ENCODE data around the gene PRELID3B. TPM values are rescaled to one million over a fixed set of nuclear protein-coding genes. Genes with fewer than 3 reads are reported as not detected.

Gene PRELID3B
- total RNA-seq, 2 experiments from 2014 or later: 66.4 to 82.5 TPM

DNA sequence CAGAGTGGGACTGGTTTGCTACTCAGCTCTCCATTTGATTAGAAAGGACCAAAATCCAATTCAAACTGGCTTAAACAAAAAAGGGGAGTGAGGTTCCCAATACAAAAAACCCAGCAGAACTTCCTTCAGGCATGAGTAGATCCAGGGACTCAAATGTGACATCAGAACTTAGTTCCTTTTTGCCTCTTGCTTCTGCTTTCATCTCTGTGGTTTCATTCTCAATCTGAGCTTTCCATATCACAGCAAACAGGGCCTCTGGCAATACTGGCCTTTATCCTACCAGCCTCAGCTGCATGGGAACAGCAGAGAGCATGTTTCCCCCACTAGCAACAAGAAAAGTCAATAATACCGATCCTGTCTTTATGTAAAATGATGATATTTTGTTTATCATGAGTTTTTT lies 28.6 kb upstream of the PRELID3B start:
- DNase-seq: no peak
- ChIA-PET POLR2A (no interaction called here), CTCF (no interaction called here)
- no peaks in the 10 kb centered on the region for H3K36me3 Mint-ChIP-seq (ENCODE audit: low read depth)
- no peak overlapping the region for H3K4me3 Mint-ChIP-seq
- no peaks in the 10 kb centered on the region for H3K9me3 Mint-ChIP-seq
- H3K27ac Mint-ChIP-seq: no peak overlapping the region
- peaks cover 38% of the 10 kb centered on the region for H3K27me3 Mint-ChIP-seq
- peaks cover 11% of the 10 kb centered on the region for H3K4me1 Mint-ChIP-seq

DNA sequence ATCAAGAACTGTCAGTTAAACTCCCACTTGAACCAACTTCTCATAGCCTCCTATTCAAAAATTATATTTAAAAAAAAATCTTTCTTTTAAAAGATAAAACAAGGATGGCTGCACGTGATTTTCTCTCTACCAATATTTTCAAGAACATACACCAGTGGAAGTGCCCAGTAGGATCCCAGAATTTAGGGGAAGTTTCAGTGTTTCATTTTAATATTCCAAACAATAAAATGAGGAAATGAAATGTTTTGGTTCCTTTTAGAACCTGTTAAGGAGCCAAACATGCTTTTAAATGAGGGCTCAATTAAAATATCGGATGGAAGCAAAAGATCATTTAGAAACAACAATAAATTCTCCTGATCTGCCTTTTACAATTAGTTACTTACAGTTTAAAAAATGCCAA lies 26.4 kb upstream of the PRELID3B start:
- Mint-ChIP-seq H3K4me1 (no peaks in the 10 kb centered on the region), H3K4me3 (no peak overlapping the region), H3K27ac (no peak overlapping the region), H3K27me3 (peaks cover 30% of the 10 kb centered on the region), H3K36me3 (ENCODE audit: low read depth) (no peaks in the 10 kb centered on the region), H3K9me3 (no peaks in the 10 kb centered on the region)
- POLR2A ChIA-PET: no interaction called here
- DNase-seq: no peak
- CTCF ChIA-PET: interaction anchor here (0.9 kb wide), 1 partner anchor 139 kb away, joined by 3 read pairs; no protein-coding TSS in a partner anchor

DNA sequence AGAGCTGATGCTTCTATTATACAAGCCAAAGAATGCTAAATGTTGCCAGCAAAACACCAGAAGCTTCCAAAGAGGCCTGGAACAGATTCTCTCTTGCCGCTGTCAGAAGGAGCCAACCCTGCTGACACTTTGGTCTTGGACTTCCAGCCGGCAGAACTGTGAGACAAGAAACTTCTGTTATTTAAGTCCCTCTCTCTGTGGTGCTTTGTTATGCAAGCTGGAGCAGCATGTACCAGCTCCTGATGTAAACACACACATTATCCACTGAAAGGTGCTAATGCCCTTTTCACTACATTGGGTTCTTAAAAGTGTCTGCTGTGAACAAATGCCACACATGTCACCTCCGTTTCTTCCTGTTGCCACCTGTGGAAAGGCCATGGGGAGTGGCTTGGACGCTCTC lies 25.9 kb upstream of the PRELID3B start:
- Mint-ChIP-seq H3K27ac (no peak overlapping the region), H3K27me3 (peaks cover 30% of the 10 kb centered on the region), H3K36me3 (ENCODE audit: low read depth) (no peaks in the 10 kb centered on the region), H3K4me1 (no peaks in the 10 kb centered on the region), H3K4me3 (no peak overlapping the region), H3K9me3 (no peaks in the 10 kb centered on the region)
- POLR2A ChIA-PET: no interaction called here
- CTCF ChIA-PET: interaction anchor here (0.9 kb wide), 1 partner anchor 139 kb away, joined by 3 read pairs; no protein-coding TSS in a partner anchor
- no peak for DNase-seq

DNA sequence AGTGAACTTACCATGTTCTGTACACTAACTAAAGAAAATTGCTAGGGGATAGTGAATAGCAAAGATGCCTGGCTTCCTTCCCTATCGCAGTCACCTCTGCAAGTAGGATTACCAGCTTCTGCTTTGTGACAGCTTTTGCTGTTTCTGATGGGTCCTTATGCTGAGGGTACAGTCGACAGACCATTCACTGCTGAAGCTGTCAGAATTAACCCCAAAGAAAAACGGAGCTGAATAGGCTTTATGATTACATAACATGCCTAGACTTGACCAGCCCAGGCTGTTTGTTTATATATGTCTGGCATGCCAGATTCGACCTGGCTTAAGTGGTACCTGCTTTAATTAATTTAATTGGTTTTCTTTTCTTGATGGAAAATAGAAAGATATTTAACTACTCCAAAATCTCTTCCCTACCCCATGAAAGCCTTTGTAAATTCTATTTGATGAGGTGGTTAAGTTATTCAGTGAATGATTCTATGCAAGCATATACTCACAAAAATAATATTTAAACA lies 21.7 kb upstream of the PRELID3B start:
- Mint-ChIP-seq H3K27me3 (peaks cover 26% of the 10 kb centered on the region), H3K4me3 (no peak overlapping the region), H3K36me3 (ENCODE audit: low read depth) (no peaks in the 10 kb centered on the region), H3K27ac (no peak overlapping the region), H3K4me1 (no peaks in the 10 kb centered on the region), H3K9me3 (no peaks in the 10 kb centered on the region)
- ChIA-PET POLR2A (no interaction called here), CTCF (interaction anchor here (0.5 kb wide), 1 partner anchor 16 kb away, joined by 4 read pairs; no protein-coding TSS in a partner anchor)
- no peak for DNase-seq

DNA sequence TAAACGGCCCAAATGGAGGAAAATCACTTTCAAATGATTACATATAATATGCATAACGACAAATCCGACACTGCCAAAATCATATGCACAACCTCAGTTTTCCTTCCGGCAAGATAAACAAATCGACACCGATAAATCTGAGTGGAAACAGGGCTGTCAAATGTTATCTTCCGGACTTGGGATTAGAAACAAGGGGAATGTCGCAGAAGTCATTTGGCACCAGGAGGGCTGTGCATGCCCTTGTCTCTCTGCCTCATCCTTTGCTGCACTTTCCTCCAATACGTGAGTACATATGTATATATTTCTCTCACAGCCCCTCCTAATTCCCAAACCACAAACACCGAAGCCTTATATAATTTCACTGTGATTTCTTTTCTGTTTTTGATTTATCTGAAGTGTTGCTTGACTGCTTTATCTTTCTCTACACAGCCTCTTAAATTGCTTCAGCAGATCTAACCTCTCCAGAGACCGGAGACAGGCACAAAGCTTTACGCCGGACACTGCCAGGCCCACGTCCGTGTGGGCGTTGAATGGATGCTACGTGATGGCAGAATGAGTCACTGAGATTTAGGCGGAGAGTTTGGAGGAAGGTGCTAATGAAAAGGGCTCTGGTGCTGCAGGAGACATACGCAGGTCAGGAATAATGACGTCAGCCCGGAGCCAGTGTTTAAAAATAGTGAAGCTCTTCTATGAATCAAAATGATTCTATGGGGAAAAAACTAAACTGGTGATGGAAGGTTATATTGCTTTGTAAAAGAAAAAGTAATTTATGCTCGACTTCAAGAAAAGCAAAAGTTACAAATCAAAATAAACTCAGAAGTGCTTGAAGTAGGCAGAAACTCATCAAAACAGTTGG lies 21.0 kb upstream of the PRELID3B start:
- POLR2A ChIA-PET: no interaction called here
- H3K36me3 Mint-ChIP-seq (ENCODE audit: low read depth): no peaks in the 10 kb centered on the region
- no peak overlapping the region for H3K27ac Mint-ChIP-seq
- peaks cover 24% of the 10 kb centered on the region for H3K27me3 Mint-ChIP-seq
- H3K9me3 Mint-ChIP-seq: no peaks in the 10 kb centered on the region
- H3K4me3 Mint-ChIP-seq: no peak overlapping the region
- DNase-seq: no peak
- CTCF ChIA-PET: interaction anchor here (0.5 kb wide), 1 partner anchor 17 kb away, joined by 4 read pairs; no protein-coding TSS in a partner anchor
- H3K4me1 Mint-ChIP-seq: no peaks in the 10 kb centered on the region

DNA sequence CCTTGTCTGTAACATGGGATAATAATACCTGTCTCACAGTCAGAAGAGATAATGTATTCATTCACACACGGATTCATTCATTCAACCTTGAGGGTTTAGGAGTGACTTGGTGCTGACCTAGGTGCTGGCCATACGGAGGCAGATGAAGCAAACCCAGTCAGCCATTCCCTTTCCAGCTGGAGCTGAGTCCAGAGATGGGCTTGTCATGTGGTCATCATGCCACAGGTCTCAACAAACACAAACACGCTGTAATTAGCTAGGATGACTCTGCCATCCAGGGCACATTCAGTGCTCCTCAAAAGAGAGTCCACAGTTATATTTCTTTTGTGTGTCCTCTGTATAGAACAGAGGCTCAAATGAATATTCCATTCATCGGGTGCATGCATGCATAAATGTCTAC lies 19.5 kb upstream of the PRELID3B start:
- Mint-ChIP-seq H3K9me3 (no peaks in the 10 kb centered on the region), H3K4me1 (no peaks in the 10 kb centered on the region), H3K36me3 (ENCODE audit: low read depth) (no peaks in the 10 kb centered on the region), H3K27me3 (peaks cover 20% of the 10 kb centered on the region), H3K27ac (no peak overlapping the region), H3K4me3 (no peak overlapping the region)
- ChIA-PET CTCF (no interaction called here), POLR2A (no interaction called here)
- DNase-seq: no peak

DNA sequence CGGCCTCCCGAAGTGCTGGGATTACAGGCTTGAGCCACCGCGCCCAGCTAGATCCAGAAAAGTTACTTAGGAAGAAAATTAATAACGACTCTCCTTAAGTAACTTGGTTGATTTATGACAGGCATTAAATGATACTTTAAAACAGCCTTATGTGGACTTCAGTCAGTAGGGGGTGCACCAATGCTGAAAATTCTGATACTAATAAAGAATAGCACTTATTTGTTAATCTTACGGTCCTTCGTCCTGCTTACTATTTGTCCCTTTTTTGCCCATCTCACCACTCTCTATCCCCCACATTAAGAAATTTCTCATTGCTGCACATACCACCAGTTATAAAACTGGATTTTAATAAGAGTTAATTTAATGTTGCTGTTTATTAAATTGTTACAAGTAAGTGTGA lies 12.7 kb upstream of the PRELID3B start:
- Mint-ChIP-seq H3K27me3 (peaks cover 28% of the 10 kb centered on the region), H3K27ac (no peak overlapping the region), H3K4me3 (no peak overlapping the region), H3K36me3 (ENCODE audit: low read depth) (no peaks in the 10 kb centered on the region), H3K9me3 (no peaks in the 10 kb centered on the region), H3K4me1 (no peaks in the 10 kb centered on the region)
- POLR2A ChIA-PET: no interaction called here
- CTCF ChIA-PET: no interaction called here
- no peak for DNase-seq

DNA sequence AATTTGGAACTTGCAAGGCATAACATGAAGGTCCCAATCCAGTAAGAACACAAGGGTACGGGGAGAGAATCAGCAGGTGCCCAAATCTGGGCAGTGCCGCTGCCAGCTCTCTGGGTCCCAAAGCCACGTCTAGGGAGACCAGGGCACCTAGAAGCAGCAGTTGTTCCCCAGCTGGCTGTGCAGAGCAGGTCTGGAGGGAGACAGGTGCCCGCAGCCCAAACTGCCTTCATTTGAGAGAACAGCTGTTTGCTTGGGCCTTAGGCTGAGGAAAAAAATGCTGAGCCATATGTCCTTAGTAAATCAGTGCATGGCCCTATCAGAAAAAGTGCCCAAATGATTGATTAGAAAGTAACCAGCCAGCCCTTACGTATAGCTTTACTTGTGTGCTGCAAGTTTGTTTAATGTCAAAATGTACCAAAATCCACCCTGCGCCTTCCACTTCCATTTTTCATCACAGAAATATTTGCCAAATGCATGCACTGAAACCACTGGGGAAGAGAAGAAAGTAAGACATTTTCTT lies 9.1 kb upstream of the PRELID3B start:
- H3K27ac Mint-ChIP-seq: no peak overlapping the region
- no peaks in the 10 kb centered on the region for H3K9me3 Mint-ChIP-seq
- CTCF ChIA-PET: no interaction called here
- H3K36me3 Mint-ChIP-seq (ENCODE audit: low read depth): no peaks in the 10 kb centered on the region
- no peak for DNase-seq
- H3K27me3 Mint-ChIP-seq: peaks cover 29% of the 10 kb centered on the region
- POLR2A ChIA-PET: no interaction called here
- peaks cover 11% of the 10 kb centered on the region for H3K4me1 Mint-ChIP-seq
- no peak overlapping the region for H3K4me3 Mint-ChIP-seq

DNA sequence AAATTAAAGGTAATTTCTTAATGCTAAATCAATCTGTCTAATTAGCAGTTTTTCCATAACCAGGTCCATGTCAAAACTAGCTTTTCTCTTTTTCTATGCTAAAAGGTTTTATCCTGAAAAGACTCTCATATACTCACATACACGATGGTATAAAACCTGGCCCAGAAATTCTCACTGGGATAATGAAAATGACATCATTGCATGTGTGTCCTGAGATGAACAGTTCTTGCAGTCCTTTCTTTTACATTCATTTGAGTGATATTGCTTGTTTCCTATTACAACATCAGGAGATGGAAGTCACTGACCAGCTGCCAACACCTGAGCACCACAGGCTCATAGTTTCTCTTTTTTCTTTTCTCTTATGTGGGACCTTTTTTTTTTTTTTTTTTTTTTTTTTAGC lies 7.9 kb upstream of the PRELID3B start:
- H3K27me3 Mint-ChIP-seq: peaks cover 29% of the 10 kb centered on the region
- no peak for DNase-seq
- H3K4me3 Mint-ChIP-seq: no peak overlapping the region
- H3K27ac Mint-ChIP-seq: no peak overlapping the region
- no peaks in the 10 kb centered on the region for H3K9me3 Mint-ChIP-seq
- peaks cover 11% of the 10 kb centered on the region for H3K4me1 Mint-ChIP-seq
- no peaks in the 10 kb centered on the region for H3K36me3 Mint-ChIP-seq (ENCODE audit: low read depth)
- CTCF ChIA-PET: interaction anchor here (1.1 kb wide), 1 partner anchor 9 kb away, joined by 3 read pairs; no protein-coding TSS in a partner anchor
- POLR2A ChIA-PET: no interaction called here

DNA sequence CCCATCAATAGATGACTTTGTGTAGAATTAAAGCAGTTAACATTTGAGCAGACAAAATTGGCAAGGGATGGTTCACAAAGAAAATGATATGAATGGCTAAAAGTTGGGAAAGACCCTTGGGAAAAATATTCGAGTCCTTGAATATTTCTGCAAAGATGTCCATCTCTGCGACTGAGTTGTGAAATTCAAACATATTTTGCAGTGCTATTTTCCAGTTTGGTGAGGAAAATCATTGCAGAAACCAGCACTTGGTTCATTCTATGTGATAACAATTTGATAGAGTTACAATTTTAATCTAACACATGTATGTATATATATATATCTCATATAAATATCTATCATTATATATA lies 6.1 kb upstream of the PRELID3B start:
- POLR2A ChIA-PET: no interaction called here
- H3K4me3 Mint-ChIP-seq: no peak overlapping the region

DNA sequence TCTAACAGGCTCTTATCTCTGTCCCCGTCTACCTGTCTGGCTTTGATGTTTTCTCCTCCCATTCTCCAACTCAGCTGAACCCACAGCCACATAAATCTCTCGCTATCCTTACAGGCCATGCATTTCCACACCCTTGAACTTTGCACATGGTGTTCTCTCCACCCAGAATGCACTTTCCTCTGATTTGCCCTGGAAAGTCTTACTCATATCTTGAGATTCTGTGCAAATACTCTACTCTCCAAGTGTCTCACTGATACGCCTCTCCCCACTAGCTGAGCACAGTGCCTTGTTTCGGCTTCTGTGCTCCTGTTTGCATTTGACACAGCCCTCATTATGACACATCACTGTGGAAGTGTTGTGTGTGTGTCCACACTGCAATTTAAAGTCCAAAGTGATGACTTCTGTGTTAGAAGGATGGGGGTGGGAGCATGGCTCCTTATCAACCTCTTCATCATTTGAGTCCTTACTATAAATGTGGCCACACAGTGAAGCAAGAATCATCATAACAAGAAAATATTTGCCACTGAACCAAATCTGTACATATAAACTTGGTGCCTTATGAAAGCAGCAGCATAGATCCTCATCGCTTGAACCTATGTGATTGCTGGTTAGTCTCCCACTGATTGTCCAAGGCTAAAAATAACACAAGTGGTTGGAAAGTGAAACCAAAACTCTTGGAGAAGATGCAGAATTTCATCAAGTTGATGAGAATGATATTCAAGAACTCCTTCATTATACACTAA lies 5.5 kb upstream of the PRELID3B start:
- H3K27ac Mint-ChIP-seq: no peak overlapping the region

More for the DNA sequence above, 6.1 kb upstream of the PRELID3B start:
- peaks cover 21% of the 10 kb centered on the region for H3K27me3 Mint-ChIP-seq
- H3K36me3 Mint-ChIP-seq (ENCODE audit: low read depth): no peaks in the 10 kb centered on the region
- no peak for DNase-seq
- no peaks in the 10 kb centered on the region for H3K9me3 Mint-ChIP-seq
- CTCF ChIA-PET: no interaction called here
- H3K4me1 Mint-ChIP-seq: peaks cover 19% of the 10 kb centered on the region
- no peak overlapping the region for H3K27ac Mint-ChIP-seq

DNA sequence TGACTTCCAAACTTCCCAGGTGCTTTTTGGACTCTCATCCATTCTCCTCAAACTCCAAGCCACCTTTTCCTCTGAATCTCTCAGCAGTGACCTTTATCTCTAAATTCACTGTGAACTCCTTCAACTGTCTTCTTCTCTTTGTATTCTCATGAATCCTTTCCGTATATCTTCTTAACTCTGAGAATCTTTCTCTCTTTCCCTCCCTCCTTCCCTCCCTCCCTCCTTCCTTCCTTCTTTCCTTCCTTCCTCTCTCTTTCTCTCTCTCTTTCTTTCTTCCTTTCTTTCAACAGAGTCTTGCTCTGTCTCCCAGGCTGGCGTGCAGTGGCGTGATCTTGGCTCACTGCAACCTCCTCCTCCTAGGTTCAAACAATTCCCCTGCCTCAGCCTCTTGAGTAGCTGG lies 4.3 kb upstream of the PRELID3B start:
- Mint-ChIP-seq H3K9me3 (no peaks in the 10 kb centered on the region), H3K27me3 (peaks cover 13% of the 10 kb centered on the region), H3K36me3 (ENCODE audit: low read depth) (no peaks in the 10 kb centered on the region), H3K4me1 (peaks cover 27% of the 10 kb centered on the region), H3K4me3 (no peak overlapping the region), H3K27ac (no peak overlapping the region)
- POLR2A ChIA-PET: no interaction called here
- DNase-seq: no peak
- CTCF ChIA-PET: interaction anchor here (1.4 kb wide), 1 partner anchor 7 kb away, joined by 3 read pairs; no protein-coding TSS in a partner anchor

More for the DNA sequence above, 5.5 kb upstream of the PRELID3B start:
- H3K4me1 Mint-ChIP-seq: peaks cover 24% of the 10 kb centered on the region
- POLR2A ChIA-PET: no interaction called here
- no peaks in the 10 kb centered on the region for H3K36me3 Mint-ChIP-seq (ENCODE audit: low read depth)
- H3K27me3 Mint-ChIP-seq: peaks cover 16% of the 10 kb centered on the region
- no peak overlapping the region for H3K4me3 Mint-ChIP-seq
- CTCF ChIA-PET: interaction anchor here (0.6 kb wide), 2 partner anchors 111 to 119 kb away, joined by 3 read pairs; no protein-coding TSS in a partner anchor
- no peaks in the 10 kb centered on the region for H3K9me3 Mint-ChIP-seq
- DNase-seq: no peak

DNA sequence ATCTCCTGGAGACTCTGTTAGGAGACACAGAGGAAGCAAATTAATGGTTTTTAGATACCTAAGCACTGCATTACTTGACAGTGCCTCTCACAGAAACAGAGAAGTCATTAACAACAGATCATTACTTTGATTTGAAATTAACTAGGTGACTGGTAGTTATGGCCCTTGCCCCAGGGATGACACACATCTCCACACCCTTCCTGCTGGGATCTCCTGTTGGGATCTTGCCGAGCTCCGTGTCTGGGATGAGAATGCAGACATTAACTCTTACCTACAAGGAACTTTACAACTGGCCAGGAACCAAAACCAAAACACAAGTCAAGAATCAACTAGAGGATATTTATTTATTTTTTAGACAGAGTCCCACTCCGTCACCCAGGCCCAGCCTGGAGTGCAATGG lies 2.2 kb upstream of the PRELID3B start:
- no peak overlapping the region for H3K4me3 Mint-ChIP-seq
- no peak overlapping the region for H3K27ac Mint-ChIP-seq
- peaks cover 2% of the 10 kb centered on the region for H3K27me3 Mint-ChIP-seq
- CTCF ChIA-PET: no interaction called here
- no peak for DNase-seq
- POLR2A ChIA-PET: no interaction called here
- peaks cover 43% of the 10 kb centered on the region for H3K4me1 Mint-ChIP-seq
- no peaks in the 10 kb centered on the region for H3K9me3 Mint-ChIP-seq
- peaks cover 16% of the 10 kb centered on the region for H3K36me3 Mint-ChIP-seq (ENCODE audit: low read depth)

All from activated CD4-positive, alpha-beta T cell treated with anti-CD3 and anti-CD28 coated beads, Interleukin-2, amount 10 ng/mL, durations not matched to agents 7 days and 5 days (primary cell).